ENCODE measurements around the gene KCNH3.

Gene KCNH3

DNA sequence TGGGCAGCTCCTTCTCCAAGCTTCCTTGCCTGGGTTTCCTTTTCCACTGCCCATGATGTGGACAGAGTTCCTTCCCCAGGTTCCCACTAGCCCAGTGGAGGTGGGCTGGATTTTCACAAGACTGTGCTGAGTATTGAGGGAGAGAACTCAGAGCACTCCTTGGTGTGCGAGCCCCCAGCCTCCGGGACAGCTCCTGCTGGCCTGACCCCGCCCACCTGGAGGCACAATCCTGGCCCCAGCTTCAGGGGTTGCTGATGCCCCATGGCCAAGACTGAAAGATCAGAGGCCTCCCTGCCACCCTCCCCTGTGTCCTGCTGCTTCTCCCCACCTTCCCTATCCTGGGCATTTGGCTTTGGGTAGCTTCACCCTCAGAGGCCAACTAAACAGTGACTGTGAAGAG lies 7.7 kb downstream of the KCNH3 start:
- DNase-seq, result no peak

DNA sequence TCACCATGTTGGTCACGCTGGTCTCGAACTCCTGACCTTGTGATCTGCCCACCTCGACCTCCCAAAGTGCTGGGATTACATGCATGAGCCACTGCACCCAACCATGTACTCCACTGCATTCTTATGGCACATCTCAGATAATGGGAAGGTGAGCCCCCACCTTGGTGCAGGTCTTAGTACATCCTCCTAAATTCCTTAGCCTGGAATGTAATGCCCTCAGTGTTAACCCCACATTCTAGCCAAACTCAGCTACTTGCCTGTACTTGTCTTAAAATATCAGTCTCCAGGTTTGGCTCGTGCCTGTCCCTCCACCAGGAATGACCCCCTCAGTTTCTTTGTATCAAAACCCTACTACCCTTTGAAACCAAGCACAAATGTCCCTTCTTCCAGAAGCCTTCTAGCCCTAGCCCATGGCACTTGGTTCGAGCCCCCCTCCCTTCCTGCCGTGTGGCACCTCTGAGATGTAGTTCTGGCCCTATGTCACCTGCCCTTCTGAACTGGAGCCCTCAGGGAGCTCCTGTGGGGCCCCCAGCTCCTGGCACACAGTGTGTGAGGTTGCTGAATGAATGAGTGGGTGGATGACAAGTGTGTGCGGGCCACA lies 8.4 kb downstream of the KCNH3 start:
- no peak for DNase-seq

DNA sequence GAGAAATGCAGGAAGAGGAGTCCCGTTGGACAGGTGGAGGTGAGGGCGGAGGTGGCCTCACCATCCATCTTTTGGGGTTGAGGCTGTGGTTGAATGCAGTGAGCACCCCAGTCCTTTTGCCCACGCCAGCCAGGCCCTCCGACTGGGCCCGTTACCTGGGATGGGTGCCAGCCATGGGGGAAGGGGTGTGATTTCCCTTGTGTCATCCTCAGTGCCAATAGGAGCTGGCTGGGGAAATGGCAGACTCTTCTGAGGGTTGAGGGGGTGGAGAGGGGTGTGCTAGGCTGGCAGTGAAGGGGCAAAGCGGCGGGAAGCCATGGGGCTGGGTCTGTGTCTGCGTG lies 9.6 kb downstream of the KCNH3 start:
- no peak for DNase-seq

DNA sequence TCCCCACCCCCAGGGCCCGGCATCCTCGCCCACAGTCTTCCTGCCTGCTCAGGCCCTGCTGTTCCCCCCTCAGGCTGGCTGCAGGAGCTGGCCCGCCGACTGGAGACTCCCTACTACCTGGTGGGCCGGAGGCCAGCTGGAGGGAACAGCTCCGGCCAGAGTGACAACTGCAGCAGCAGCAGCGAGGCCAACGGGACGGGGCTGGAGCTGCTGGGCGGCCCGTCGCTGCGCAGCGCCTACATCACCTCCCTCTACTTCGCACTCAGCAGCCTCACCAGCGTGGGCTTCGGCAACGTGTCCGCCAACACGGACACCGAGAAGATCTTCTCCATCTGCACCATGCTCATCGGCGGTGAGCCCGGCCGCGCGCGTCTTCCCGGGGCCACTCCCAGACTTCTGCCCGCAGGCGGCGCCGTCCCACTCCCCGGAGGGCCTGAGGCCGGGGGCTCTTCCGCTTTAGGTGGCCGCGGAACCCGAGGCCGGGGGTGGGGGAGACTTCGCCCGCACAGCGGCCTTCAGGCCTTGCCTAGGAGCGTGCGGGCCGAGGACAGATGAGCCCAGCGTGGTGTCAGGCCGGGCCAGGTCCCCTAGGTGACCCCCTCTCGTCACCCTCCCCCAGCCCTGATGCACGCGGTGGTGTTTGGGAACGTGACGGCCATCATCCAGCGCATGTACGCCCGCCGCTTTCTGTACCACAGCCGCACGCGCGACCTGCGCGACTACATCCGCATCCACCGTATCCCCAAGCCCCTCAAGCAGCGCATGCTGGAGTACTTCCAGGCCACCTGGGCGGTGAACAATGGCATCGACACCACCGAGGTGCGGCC lies 10.2 kb downstream of the KCNH3 start:
- no peak for DNase-seq

DNA sequence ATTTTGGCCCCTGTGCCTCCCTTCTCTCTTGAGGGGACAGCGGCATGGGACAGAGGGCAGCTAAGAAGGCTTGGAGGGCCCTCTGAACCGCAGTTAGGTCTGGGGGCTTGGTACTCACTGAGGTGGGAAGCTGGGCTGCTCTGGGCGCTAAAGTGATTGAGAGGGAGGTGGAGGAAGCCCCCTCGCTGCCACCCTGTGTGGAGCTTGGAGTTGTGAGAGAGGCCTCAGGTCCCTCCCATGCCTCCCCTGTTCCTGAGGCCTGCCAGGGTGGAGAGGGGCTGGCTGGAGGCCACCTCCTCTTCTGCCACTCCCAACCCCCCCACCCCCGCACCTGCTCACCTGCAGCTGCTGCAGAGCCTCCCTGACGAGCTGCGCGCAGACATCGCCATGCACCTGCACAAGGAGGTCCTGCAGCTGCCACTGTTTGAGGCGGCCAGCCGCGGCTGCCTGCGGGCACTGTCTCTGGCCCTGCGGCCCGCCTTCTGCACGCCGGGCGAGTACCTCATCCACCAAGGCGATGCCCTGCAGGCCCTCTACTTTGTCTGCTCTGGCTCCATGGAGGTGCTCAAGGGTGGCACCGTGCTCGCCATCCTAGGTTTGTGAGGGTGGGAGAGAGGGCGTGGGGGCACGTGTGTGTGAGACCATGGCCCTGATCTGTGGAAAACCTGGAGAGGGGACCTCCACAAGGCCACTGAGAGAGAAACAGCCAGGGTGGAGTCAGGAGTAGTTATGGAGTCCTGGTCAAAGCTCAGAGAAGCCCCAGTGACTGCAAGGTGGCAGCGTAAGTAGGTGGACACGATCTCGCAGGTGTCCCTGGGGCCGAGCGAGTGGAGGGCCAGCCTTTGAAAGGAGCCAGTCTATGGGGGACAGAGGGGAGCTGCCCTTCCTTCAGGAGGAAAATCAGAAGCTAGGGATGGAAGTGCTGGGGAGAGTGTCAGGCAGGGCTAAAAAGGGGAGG lies 11.2 kb downstream of the KCNH3 start:
- peak; percentile 19 for DNase-seq

DNA sequence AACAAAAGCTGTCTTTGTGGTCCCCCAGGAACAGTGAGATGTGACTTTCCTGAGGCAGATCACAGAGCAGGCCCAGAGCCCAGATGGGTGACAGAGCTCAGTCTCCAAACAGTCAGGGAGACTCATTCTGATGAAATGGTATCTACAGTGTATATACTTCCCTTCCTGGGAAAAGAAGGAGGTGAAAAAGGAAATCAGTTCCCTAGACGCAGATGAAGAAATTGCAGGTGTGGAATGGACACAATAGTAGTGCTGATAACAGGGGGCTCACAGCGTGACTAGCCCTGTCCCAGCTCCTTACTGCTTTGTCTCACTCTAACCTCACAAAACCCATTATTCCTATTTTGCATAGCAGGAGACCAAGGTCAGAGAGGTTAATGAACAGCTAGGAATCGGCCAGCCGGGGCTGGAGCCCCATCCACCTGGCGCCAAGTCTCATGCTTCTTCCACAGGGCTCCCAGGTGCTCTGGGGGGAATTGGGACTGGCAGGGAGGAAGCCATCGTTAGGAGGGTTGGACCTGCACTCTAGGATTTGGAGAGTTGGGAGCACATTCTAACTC lies 11.9 kb downstream of the KCNH3 start:
- no peak for DNase-seq

DNA sequence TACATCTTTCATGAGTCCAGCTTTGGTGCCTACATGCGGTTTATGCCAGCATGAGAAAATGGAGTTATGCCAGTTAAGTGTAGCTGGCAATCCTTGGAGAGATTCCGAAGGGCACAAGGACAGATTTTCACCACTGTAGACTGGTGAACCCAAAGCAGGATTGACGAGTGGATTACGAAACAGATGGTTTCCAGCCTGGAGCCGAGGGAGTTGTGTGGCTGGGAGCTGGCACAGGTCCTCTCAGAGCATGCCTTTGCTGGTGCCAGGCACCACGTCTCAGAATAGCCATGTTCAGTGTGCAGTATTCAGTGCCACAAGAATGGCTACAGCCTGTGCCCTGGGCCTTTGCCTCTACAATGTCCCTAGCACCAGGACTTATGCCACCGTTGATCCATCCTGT lies 13.2 kb downstream of the KCNH3 start:
- no peak for DNase-seq

DNA sequence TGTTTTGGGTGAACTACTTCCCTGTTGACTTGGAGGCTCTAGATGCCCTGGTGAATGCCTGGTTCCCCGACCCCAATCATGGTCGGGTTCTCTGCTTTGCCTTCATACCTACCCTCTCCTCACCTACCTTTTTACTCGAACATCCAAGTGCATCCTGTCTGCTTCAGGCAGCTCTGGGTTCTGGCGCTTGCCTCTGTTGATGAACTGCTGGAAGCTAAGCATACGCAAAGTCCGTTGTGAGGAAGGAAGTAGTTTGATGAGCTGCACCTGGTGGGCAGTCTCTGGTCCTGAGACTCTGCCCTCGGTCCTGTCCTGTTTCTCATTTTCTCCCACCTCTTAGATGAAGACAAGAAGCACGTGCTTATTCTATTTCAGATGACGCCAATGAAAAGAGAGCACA lies 13.6 kb downstream of the KCNH3 start:
- DNase-seq, result no peak

DNA sequence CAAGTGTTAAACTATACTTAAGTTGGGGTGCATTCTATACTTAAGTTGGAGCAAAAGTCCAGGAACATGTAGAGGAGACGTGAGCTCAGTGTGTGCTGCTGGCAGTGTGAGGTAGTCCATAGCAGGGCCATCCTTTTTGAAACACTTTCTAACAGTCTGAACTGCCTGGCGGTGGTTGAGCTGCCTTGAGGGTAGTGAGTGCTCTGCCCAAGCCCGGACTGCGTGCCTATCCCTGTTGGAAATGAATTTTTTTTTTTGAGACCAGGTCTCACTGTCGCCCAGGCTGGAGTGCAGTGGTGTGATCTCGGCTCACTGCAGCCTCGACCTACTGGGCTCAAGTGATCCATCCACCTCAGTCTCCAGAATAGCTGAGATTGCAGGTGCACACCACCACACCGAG lies 14.1 kb downstream of the KCNH3 start:
- no peak for DNase-seq

DNA sequence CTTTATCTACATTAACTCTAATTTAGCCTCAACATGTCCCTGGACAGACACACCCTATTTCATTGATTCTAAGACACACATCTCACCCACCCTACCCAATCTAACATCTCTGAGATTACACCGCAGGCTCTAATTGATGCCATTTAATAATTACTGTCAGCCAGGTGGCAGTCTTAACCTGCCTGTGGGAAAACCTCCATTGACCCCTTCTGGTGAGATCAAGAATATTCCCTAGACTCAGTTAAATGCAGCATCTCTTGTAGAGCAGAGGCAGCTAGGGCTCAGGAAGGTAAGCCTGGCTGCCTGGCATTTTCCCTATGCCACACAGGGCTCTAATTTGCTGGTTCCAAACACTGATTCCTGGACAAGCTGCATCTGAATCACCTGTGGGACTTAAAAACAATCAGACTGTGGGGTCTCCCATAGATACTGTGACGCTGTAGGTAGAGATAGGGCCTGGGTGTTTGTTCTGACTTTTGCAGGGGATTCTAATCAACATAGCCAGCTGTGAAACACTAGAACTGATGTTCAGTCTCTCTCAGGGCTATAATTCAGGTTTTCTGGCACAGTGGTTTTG lies 14.8 kb downstream of the KCNH3 start:
- peak; percentile 61 for DNase-seq

DNA sequence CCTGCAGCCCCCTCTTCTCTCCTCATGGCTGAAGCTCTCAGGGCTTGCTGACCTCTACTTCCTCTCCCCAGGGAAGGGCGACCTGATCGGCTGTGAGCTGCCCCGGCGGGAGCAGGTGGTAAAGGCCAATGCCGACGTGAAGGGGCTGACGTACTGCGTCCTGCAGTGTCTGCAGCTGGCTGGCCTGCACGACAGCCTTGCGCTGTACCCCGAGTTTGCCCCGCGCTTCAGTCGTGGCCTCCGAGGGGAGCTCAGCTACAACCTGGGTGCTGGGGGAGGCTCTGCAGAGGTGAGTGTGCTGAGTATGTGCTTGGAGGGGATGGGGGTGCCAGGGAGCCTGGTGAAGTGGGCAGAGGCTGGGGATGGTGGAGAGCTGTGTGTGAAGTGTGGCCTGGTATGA lies 15.4 kb downstream of the KCNH3 start:
- DNase-seq, result no peak

DNA sequence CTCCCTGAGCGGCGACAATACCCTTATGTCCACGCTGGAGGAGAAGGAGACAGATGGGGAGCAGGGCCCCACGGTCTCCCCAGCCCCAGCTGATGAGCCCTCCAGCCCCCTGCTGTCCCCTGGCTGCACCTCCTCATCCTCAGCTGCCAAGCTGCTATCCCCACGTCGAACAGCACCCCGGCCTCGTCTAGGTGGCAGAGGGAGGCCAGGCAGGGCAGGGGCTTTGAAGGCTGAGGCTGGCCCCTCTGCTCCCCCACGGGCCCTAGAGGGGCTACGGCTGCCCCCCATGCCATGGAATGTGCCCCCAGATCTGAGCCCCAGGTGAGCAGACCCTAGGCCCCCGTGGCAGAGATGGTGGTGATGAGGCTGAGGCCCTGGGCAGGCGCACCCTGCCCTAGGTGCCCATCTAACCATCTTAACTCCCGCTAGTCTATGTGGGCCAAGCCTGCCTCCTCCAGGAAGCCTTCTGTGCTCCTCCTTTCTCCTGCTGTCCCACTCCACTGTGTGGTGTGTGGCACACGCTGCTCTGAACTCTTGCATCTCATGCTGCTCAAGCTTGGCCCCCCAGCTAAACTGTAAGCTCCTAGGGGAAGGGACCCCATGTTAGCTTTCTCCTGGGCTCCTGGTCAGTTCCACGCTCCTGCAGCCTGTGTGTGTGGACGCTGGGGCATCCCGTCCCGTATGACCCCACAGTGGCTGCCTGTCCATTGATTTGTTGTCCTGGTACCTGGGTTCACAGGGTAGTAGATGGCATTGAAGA lies 17.0 kb downstream of the KCNH3 start:
- no peak for DNase-seq

DNA sequence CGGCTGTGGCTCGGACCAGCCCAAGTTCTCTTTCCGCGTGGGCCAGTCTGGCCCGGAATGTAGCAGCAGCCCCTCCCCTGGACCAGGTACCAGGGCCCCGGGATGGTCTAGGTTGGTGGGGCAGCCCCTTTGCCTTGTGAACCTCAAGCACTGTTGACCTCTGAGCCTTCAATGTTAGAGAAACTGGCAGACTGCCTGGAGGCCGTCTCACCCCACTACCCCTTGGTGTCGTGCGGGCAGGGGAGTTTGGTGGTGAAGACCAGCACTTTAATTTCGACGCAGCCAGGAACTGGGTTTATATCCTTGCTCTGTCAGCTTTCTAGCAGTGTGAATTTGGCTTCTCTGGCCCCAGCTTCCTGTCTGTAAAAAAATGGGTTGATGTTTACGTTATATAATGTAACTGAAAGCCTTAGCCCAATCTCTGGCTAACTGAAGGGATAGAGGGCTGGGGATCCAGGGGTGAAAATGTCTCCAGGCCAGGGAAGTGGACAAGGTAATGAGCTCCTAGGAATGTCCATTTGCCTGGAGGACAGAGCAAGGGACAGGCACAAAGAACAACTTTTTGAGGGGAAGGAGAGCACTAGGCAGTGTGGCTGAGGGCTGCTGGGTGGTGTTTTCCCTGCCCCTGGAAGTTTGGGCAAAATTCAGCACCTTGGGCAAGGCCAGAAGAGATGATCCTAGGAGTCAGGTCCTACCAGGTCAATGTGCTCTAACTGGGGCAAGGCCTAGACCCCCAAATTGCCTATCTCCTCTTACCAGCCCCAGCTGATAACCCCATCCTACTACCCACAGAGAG lies 17.8 kb downstream of the KCNH3 start:
- no peak for DNase-seq

DNA sequence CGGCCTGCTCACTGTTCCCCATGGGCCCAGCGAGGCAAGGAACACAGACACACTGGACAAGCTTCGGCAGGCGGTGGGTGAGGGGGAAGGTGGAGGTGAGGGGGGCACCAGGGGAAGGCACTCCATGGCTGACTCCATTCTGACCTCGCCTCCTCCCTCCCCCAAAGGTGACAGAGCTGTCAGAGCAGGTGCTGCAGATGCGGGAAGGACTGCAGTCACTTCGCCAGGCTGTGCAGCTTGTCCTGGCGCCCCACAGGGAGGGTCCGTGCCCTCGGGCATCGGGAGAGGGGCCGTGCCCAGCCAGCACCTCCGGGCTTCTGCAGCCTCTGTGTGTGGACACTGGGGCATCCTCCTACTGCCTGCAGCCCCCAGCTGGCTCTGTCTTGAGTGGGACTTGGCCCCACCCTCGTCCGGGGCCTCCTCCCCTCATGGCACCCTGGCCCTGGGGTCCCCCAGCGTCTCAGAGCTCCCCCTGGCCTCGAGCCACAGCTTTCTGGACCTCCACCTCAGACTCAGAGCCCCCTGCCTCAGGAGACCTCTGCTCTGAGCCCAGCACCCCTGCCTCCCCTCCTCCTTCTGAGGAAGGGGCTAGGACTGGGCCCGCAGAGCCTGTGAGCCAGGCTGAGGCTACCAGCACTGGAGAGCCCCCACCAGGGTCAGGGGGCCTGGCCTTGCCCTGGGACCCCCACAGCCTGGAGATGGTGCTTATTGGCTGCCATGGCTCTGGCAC lies 18.5 kb downstream of the KCNH3 start:
- no peak for DNase-seq

DNA sequence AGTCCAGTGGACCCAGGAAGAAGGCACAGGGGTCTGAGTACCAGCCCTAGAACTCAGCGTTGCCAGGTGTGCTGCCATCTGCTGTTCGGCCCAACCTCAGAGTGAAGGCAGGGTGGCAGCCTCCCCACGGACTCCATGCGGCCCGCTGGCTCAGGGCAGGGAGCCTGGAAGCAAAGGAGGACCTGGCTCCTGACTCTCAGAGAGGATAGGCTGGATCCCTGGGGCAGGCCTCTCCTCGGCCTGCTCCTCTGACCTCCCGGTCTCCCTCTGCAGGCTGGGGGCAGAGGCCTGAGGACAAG lies 19.0 kb downstream of the KCNH3 start:
- no peak for DNase-seq

DNA sequence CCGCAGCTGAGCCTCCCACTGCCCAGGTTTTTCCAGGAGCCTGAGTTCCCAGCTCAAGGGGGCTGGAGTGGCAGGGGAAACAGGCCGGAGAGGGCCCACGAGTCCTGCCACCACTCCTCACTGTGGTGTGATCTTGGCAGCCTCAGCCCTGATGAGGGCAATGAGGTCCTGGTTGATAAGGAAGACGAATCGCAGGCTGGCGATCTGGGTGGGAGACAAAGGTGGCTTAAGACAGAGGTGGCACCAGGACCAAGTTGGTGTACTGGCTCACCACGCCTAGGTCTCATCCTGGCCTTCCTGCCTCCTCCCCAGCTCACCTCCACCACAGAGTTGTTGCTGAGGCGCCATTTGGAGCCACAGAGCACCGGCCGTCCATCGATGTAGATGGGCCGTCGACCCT lies 19.7 kb downstream of the KCNH3 start:
- DNase-seq, result no peak

DNA sequence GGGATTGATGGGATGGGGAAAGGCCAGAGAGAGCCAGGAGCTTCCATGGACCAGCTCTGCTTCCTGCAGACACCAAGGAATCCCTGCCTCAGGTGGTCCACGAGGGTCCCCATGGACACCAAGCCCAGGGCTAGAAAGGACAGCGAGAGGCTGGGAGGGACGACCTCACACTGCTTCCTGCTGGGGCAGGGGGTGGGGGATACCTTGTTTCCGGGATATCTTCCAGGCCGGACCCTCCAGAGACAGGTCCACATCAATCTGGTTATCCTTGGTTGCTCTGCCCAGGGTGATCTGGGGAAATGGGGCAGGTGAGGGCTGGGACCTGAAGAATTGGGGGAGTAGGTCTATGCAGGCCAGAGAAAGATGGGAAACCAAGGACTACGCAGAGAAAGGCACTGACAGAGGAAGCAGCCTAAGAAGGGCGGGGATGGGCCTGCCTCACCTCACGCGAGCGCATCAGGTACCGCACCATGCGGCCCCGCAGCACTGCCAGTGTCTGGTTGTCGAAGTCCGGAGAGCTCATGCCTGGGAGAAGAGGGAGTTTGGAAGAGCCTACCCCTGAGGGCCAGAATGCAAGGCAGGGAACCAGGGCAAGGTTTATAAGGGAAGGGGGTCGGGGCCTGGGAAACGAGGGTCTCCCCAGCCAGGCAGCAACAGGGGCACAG lies 20.3 kb downstream of the KCNH3 start:
- DNase-seq, result no peak

DNA sequence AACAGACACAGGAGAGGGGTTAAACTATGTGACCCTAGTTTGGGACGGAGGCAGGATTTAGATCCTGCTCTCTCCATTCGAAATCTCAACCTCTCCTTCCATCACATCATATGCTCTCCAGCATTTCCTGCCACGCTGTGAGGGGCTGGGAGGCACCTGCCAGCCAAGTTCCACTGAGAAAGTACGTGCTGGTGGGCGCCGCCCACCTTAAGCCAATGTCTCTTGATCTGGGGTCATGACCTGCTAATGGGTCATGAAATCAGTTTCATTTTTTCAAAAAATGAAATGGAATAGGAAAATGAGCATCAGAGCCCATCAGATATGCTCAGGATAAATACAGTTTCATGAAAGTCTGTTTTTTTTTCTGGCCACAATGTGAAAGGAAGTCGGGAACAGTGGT lies 21.9 kb downstream of the KCNH3 start:
- no peak for DNase-seq

DNA sequence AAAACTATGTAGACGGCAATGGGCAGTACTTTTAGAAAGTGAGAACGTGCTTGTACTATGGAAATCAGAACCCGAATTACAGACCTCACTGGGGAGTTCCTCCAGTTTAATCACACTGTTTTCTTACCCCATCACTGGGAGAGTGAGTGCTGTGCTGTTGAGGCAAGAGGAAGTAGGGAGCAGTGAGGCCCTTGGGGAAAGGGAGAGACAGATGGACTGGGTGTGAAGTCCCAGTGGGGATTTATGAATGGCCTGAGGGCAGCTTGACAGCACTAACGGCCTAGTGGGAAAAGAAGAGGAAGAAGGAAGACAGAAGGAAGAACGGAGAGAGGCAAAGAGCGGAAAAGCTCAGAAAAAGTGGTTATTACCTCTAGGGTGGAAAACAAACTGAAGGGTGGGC lies 23.4 kb downstream of the KCNH3 start:
- DNase-seq, result no peak

DNA sequence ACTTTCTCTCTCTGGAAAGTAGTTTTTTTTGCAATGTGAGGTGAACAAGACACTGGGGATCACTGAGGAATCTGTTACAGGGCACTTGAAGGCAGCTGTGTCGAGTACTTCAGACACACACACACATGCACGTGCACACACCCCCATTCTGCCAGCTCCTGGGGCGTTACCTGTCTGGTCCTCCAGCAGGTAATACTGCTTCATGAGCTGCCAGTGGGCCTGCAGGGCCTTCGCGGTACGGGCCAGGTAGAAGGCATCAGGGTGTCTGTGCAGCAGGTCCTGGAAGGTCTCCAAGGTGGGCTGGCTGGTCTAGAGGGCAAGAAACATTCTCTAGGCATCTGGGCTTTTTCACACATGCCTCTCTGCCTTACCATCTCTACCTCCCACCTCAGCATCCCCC lies 24.0 kb downstream of the KCNH3 start:
- DNase-seq, result no peak

Measured in NCI-H748 treated with DMSO at 0.1 percent for 48 hours (cell line).